Stimulated activated CD4-positive, alpha-beta T cell treated with anti-CD3 and anti-CD28 coated beads, Interleukin-15, amount 100 ng/mL, for 24 hours (primary cell): Measurements from ENCODE around the gene KCNG4.
A peak's percentile ranks its signal among the peaks of the same experiment; 100 is the strongest.

Source experiments
- DNase-seq: peaks from one replicate; pipeline ENCODE4 v3.0.0-alpha.2; 2020

The KCNG4 gene

DNA sequence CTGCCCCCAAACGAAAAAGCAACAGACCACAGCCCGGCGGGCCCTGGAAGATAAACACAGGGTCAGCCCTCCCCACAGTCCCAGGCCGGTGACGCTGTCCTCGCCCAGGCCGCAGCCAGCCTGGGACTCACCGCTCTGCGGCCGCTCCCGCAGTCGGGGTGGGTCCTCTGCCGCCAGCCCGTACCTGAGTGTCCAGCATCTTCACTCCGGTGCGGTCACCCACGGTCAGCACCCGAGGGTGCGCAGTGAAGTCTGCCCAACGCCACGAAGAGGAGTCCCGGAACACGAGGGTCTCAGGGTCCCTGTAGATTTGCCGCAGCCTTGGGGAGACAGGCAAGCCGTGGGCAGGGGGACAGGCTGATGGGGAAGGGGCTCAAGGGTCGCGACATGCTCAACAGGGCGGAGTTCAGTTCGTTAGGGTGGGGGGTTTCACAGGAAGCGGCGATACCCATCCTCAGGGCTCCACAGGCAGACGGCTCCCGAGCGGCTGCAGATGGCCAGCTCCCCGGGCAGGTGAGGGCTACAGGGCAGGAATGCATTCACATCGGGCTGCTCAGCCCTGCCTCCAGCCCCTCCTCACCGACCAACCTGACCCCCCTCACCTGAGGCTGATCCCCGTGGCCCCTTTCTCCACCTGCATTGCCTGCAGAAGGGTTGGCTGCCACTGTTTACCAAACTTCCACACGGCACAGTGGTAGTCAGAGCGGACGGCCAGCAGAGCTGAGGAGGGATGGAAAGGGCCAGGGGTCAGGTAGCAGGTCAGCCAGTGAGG, 58.5 kb downstream of the KCNG4 start:
- DNase-seq = no peak

DNA sequence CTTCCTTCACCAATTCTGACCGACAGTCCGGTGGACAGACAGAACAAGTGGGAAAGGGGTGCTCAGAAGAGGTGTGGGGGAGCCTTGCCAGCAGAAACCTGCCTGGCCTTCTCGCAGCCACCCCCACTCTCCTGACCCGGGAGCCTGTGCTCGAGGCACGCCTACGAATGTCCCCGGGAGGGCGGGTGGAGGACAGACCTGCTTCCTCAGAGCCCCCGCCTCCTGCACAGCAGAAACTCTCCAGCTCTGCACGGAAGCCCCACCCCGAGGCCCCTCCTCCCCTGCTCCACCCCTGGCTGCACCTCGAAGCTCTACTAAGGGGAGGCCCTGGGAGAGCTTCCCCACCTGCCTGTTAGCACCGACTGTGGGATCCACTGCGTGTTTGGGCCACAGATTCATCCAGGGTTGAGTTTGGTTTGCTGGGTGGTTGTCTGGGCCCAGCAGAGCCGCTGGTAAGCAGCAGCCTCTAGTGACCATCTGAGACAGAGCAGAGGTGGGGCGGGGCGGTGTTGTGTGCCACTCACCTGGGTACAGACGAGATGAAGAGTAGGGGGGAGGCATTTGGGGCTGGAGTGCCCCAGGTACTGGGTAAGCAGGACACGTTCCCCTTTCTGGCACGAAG, 59.2 kb downstream of the KCNG4 start:
- DNase-seq = no peak

DNA sequence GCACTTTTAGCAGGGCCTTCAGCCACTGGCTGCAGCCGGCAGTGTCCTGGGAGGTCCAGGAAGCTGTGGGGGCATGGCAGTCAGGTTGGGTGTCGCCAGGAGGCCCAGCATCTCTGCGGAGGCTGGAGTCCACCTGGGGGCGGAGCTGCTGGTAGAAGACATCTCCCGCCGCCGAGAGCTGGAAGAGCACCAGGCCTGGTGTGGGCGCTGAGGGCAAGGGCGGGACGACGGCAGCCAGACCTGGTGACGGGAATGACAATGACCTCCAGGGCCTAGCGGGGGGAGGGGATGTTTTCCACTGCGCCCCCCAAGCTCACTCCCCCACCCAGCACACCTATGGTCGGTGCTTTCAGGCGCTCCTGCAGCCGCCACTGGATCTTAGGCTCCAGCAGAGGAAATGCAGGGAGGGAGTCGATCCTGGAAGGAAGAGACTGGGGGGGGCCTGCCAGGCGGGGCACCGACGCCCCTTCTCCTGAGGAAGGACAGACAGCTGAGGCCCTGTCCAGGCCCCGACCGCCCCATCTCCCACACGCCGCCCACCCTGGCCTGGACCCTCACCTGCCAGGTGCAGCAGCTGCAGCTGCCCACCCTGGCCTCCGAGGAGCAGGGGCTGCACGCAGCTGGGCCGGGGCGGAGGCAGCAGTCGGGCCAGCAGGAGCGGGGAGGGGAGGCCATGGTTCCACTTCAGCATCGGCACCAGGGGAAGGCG, 60.0 kb downstream of the KCNG4 start:
- DNase-seq = no peak

DNA sequence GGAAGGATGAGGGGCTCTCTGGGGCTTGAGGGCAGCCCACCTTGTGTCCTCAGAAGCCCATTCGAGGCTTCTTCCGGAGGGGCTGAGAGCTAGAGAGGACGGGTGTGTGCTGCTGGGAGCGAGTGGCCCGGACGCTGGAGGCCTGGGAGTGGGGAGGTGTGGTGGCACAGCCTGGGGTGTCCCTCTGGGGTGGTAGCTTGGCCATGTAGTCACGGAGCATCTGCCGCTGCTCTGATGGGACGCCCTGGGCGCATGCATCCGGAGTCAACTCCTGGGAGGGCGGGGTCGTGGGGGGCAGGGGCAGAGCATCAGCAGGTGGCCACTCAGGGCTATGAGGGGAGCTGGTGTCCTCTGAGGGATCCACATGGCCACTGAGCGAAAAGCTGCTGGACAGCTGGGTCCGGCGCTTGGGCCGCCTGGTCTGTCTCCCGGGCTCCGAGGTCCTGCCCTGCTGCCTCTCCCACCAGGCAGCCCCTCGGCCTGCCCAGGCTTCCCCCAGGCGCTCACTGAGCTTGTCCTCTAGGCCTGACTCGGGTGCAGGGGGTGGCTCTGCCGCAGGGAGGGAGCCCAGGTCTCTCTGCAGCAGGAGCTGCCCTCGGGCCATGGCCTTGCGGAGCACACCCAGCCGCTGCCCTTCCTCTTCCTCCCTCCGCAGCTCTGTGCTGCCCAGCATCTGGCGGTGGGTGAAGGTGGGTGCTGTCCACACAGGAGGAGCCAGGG, 60.8 kb downstream of the KCNG4 start:
- DNase-seq = no peak

DNA sequence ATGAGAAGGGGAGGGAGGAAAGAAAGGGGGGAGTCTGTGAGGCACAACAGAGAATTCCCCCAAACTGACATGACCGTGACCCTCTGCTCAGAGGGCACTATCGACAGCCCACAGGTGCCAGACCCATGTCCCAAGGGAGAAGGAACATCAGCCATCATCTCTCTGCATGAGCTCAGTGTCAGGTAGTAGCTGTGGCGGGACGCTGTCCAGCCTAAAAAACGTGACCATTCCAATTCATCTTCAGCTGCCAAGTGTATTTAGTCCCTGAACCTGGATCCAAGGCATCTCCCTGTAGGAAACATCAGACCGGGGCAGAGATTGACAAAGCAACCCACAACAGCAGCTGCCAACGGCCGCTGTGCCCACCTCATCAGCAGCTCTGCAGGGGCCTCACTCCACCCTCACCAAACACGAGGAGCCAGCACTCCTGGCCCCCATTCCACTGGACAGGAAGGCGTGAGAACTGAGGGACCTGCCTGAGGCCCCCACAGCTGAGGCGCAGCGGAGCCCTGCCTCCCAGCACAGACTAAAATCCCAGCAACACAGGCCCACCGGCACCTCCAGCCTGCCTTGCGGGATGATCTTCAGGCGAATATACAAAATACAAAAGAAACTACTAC, 61.6 kb downstream of the KCNG4 start:
- no peak for DNase-seq

DNA sequence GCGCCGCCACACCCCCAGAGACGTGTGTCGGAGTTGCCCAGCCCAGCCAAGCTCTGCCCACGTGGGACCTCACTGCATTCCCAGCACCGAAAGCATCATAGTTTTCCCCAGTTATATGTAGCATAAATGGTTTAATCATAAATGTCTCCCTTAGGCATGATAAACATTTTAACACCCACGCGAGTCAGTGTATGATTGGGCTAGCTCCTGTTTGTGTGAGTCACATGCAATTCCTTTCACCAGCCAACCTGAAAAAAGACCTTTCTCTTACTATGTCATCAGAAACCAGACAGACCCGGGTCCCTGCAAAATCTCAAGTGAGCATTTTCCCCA, 62.1 kb downstream of the KCNG4 start:
- peak; percentile 27 for DNase-seq

DNA sequence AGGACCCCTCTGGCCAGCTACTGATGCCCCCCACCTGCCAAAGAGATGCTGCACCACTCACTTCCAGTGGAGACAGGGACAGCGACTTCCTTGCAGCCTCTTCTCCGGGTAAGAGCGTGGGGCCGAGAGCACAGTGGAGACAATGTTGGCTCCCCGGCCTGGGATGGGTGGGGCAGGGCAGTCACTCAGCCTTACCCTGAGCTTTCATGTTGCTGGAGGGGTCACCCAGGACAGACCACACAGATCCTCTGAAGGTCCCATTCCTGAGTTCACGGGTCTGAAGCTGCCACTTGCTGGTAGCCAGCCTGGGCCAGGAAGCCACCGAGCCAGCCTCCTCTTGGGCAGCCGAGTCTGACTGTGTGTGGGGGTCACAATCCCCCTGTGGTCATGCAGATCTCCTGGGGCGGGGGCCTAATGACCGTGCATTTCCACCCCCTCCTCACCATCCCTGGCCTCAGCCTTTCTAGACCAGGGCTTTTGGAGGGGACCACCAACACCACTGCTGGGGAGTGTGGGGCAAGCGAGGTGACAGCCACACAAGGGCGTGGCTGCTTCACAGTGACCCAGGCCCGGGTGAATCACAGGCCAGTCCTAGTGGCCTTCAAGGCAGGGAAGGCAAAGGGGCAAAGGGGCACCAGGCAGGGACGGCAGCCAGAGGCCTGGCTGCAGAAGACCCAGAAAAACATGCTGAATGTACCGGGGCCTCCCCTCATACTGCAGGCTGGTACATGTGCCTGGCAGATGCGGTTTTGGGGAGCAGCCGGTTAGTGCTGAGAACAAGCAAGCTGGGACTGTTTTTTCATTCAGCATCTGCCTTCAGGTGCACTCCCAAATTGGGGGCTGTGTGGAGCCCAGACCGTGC, 63.4 kb downstream of the KCNG4 start:
- no peak for DNase-seq

DNA sequence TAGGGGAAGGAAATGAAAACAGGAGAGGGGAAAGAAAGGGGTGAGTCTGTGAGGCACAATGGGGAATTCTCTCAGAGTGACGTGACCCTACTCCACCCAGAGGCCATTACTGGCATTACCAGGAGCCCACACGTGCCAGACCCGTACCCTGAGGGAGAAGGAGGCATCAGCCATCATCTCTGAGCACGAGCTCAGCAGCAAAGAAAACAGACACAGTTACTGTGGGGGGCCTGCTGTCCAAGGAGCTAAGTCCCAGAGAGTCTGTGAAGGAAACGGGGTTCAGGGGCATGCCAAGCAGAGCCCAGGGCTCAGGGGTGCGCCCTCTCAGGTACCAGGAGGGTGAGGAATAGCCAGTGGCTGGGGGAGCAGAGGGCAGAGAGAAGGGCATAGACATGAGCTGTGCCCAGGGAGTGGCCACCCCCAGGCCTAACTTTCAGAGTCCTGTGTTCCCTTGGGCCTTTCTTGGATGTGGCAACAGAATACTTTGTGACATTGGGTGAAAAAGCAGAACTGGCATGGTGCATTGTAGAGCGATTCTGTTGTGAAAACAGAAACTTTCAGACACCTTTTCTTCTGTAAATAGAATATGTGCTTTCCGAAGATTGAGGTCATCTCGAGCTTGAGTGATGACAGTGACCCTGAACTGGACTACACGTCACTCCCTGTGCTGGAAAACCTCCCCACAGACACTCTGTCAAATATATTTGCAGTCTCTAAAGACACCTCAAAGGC, 64.3 kb downstream of the KCNG4 start:
- peak; percentile 77 for DNase-seq

DNA sequence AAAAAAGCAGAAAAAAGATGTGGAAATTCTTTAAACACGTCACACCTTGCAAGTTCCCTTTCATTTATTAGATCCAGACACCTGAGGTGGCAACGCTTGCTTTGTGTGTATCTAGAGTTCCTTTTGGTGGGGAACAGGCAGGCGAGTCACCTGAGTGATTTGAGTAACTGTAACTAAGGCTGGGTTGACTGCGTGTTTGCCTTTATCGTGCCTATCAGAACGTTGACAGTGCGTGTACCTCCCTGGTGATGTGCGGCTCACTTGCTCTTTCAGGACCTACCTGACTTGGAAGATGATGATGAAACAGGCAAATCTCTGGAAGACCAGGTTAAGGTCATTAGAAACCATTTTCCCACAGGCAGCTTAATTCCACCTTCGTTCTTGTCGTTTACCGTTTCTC, 65.4 kb downstream of the KCNG4 start:
- no peak for DNase-seq

DNA sequence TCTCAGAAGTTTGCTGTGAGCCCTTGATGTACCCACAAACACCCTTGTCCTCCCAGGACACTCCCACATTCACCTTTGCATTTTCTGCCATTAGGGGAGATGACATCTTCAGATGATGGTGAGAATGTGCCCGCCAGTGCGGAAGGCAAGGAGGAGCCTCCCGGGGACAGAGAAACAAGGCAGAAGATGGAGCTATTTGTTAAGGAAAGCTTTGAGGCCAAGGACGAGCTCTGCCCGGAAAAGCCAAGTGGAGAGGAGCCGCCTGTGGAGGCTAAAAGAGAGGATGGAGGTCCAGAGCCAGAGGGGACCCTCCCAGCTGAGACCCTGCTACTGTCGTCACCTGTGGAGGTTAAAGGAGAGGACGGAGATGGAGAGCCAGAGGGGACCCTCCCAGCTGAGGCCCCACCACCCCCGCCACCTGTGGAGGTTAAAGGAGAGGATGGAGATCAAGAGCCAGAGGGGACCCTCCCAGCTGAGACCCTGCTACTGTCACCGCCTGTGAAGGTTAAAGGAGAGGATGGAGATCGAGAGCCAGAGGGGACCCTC, 70.0 kb downstream of the KCNG4 start:
- DNase-seq = no peak
